Frontal cortex (tissue), 4 donors: ENCODE measurements around the gene OTOG. TPM values are rescaled to one million over a fixed set of nuclear protein-coding genes. Genes with fewer than 3 reads are reported as not detected.

Experiments used
- DNase-seq, 2 donors: peaks; one replicate each; pipeline ENCODE4 v3.0.0; 2012; ENCODE audit warnings: low spot score in 2 of 2
- FAIRE-seq: peaks from 2 replicates; lab custom pipeline; 2012; peaks lifted over from hg19 to GRCh38; lab: Jason Lieb, UNC
- total RNA-seq: library from RNA; depleted of rRNA; stranded (reverse); fragments of >200 nt; gene quantifications from one replicate; pipeline ENCODE4 v1.2.3, GENCODE V29; 2014
- donor health status: control.
- donor health status: control.
- donor health status: control.

Gene OTOG
- total RNA-seq, 1 donor from 2014 or later: under 0.01 TPM

GRCh38 chr11:17554487-17554886 lies 7.4 kb downstream of the OTOG start:
- FAIRE-seq: no peak
- DNase-seq: no peak

GRCh38 chr11:17556999-17557398 lies 9.9 kb downstream of the OTOG start:
- DNase-seq (no peak), FAIRE-seq (no peak)

GRCh38 chr11:17558025-17558780 lies 11.1 kb downstream of the OTOG start:
- DNase-seq: no peak
- no peak for FAIRE-seq

GRCh38 chr11:17558916-17559315 lies 11.9 kb downstream of the OTOG start:
- DNase-seq (no peak), FAIRE-seq (no peak)

GRCh38 chr11:17559341-17560087 lies 12.5 kb downstream of the OTOG start:
- FAIRE-seq: no peak

GRCh38 chr11:17560281-17561110 lies 13.4 kb downstream of the OTOG start:
- FAIRE-seq: no peak
- DNase-seq: no peak

More at GRCh38 chr11:17559341-17560087, 12.5 kb downstream of the OTOG start:
- no peak for DNase-seq

GRCh38 chr11:17561111-17561415 lies 14.0 kb downstream of the OTOG start:
- no peak for DNase-seq

GRCh38 chr11:17561526-17561925 lies 14.5 kb downstream of the OTOG start:
- FAIRE-seq (no peak), DNase-seq (no peak)

More at GRCh38 chr11:17561111-17561415, 14.0 kb downstream of the OTOG start:
- no peak for FAIRE-seq

- DNase-seq: no peak
- FAIRE-seq: no peak
These were observed 16.2 kb downstream of the OTOG start for GRCh38 chr11:17563231-17563646.

GRCh38 chr11:17563961-17564686 lies 17.1 kb downstream of the OTOG start:
- DNase-seq (no peak), FAIRE-seq (no peak)

GRCh38 chr11:17564687-17565042 lies 17.6 kb downstream of the OTOG start:
- FAIRE-seq (no peak), DNase-seq (no peak)

GRCh38 chr11:17568944-17569343 lies 21.9 kb downstream of the OTOG start:
- FAIRE-seq (no peak), DNase-seq (no peak)

- FAIRE-seq (no peak), DNase-seq (peak in 1 of 2 donors; percentile 32)
These were observed 23.0 kb downstream of the OTOG start for GRCh38 chr11:17570034-17570433.

- no peak for DNase-seq
- FAIRE-seq: no peak
These were observed 24.6 kb downstream of the OTOG start for GRCh38 chr11:17571431-17572358.

GRCh38 chr11:17572359-17572690 lies 25.3 kb downstream of the OTOG start:
- FAIRE-seq (no peak), DNase-seq (no peak)

- DNase-seq (no peak), FAIRE-seq (no peak)
These were observed 25.9 kb downstream of the OTOG start for GRCh38 chr11:17572791-17573460.

- DNase-seq (no peak), FAIRE-seq (no peak)
These were observed 26.5 kb downstream of the OTOG start for GRCh38 chr11:17573526-17573925.
